Body of pancreas (tissue), 4 donors: ENCODE results near the gene CMTM8.

Experiments used
- CTCF ChIP-seq, 7 experiments: fragments of 450-650 bp in 4 of 7; fragments of 200-600 bp in 3 of 7; sonication (generic) in 3 of 7; IDR thresholded peaks; one replicate each; pipeline ENCODE4 v1.5.1; 2016 to 2019; ENCODE audit warnings: antibody characterized with exemption in 7 of 7
- POLR2A ChIP-seq, 3 donors: fragments of 450-650 bp; IDR thresholded peaks; one replicate each; pipeline ENCODE4 v1.6.1; 2016; ENCODE audit warnings: antibody characterized with exemption in 3 of 3, mild to moderate bottlenecking in 2 of 3

DNA sequence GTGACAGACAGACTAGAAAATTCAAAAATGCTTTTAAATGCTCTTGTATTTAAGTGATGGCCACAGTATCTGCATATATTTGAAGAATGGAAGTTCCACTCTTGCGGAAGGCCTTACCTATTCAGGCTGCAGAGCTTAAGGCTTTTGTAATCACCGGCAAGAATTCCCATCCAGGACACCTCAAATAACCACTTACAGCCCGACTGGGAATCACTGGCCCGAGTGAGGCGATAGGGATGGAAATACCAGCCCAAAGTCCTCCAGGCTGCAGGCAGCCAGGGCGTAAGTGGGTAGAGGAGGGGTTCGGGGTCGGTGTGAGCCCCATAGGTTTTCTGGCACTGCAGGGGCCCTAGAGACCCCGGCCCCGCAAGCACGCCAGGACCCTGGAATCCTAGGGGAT lies 162.6 kb downstream of the CMTM8 start:
- TF ChIP-seq CTCF (IDR thresholded peaks at IDR 0.05) (no peak), POLR2A (IDR thresholded peaks at IDR 0.05) (no peak)
